HG03060 (cell line): ENCODE results near the gene PLEKHB2.
"Not testable (repeated sequence)": the region's sequence is repeated elsewhere in the genome, so short reads cannot be mapped to it uniquely, and the experiment has no call there.

Source experiments
- ATAC-seq: cut with Tn5 transposase; IDR thresholded peaks from one replicate; pipeline ENCODE4 v1.9.1; 2021; ENCODE audit warnings: low read depth, moderate number of reproducible peaks; ENCODE audit not compliant: unreplicated experiment

PLEKHB2 gene

DNA sequence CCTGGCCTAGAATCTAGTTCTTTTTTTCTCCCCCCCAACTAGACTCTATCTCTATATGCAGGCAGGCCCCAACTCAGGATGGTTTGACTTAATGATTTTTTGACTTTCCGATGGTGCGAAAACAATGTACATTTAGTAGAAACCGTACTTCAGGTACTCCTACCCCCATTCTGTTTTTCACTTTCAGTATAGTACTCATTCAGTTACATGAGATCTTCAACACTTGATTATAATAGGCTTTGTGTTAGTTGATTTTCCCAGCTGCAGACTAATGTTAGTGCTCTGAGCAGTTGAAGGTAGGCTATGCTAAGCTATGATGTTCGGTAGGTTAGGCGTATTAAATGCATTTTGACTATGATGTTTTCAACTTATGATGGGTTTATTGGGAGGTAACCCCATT is 37.7 kb downstream of the PLEKHB2 start:
- ATAC-seq = no peak

DNA sequence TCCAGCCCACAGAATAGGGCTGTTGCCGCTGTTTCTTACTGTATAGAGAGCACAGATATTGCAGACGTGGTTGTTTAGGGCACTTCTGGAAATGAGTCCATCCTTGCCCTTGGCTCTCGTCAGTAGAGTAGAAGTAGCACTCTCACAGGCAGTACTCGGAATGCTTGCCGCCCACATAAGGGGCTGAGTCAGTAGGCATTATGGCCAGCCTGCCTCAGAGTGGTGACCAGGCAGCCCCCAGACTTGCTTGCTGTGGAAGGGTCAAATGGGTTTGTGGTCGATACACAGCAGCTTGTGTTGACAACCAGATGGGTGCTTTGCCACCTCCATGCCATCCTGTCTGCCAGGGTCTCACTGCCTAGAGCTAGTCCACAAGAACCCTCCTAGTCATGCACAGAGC is 38.7 kb downstream of the PLEKHB2 start:
- ATAC-seq = no peak

DNA sequence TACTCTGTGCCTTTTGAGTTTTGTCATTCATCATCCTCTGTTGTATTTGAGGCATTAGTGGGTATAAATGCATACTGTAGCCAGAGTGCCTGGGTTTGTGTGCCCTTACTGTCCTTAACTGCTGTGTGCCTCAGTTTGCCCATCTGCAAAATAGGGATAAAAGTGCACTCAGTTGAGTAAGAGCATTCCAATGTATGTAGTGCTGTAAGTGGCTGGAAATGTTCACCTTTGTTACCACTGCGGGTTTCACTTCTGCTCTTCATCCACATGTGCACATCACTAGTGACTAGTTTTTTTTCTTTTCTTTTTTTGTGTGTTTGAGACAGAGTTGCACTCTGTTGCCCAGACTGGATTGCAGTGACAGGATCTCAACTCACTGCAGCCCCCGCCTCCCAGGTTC is 39.9 kb downstream of the PLEKHB2 start:
- no peak for ATAC-seq

DNA sequence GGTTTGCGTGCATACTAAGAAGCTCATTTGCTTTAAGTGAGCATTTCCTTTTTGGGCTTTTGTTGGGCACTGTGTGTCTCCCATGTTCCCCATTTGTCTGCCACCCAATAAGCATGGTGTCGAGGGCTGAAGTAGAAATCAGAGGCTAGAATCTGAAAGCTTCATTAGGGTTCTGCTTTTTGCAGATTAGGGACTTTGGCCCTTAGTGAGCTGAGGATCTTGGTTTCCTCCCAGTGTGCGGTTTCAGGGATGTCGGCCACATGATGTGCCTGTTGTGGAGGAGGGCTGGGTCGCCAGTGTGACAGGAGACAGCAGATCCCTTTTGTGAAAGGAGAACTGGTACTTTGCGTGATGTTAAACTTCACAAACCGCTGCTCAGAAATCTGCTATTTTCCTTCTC is 41.1 kb downstream of the PLEKHB2 start:
- no peak for ATAC-seq

DNA sequence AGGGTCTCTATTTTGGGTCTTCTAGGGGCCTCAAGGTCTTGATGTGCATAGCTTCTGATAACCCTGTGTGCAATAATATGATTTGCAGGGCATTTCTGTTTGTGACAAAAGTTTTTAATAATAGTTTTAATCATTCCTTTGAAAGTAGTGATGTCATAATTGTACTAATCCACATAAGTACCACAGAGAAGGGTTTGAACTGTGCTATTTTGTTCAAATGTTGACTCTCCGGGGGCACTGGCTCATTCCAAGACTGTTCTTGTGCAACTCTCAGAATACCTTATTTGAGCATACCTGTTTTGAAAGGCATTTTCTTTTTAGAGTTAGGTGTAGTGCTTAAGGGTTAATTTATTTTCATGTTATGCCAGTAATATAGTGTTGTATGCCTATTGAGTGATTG is 41.6 kb downstream of the PLEKHB2 start:
- ATAC-seq = no peak

DNA sequence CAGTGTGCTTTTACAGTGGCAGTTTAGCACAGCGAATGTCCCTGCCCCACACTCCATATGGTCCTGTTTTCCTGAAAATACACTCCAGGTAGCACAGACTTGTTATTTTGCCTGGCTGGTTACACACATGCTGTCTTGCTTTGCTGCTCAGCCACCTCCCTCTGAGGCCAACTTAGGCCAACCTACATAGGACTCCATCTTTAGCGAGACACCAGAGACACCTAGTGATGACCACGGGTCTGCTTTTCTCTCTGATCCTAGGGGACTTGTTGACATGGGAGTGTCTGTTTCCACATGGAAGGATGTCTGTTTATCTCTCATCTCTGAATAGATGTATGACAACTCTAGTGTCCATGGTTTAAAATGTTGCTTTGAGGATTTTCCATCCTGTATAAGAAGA is 43.3 kb downstream of the PLEKHB2 start:
- no peak for ATAC-seq

DNA sequence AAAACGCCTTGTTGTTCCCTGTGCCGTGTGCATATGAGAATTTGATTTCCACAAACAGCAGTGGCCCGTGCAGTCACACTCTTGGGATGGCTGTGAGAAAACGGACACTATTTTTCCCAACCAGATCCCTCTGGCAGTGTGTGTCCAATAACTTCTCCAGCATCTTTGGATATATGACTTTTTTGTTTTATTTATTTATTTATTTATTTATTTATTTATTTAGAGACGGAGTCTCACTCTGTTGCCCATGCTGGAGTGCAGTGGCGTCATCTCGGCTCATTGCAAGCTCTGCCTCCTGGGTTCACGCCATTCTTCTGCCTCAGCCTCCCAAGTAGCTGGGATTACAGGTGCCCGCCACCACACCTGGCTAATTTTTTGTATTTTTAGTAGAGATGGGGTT is 45.0 kb downstream of the PLEKHB2 start:
- ATAC-seq = not testable (repeated sequence)

DNA sequence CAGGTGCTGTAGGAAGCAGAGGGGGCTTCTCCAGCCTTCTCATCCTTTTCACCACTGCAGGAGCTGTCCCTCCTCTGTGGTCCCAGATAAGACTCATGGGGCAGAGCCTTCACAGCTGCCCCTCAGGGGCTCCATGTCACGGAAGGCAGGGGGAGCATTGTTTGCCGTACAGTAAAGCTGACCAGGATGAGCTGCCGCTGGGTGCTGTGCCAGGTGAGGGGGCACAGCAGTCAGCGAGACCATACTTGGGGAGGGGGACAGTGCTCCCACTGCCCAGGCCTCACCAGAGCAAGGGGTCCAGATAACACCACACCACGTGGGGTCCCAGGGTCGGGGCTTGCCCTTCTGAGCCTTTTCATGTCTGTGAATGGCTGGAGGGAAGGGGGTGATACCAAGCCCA is 46.3 kb downstream of the PLEKHB2 start:
- ATAC-seq = no peak

DNA sequence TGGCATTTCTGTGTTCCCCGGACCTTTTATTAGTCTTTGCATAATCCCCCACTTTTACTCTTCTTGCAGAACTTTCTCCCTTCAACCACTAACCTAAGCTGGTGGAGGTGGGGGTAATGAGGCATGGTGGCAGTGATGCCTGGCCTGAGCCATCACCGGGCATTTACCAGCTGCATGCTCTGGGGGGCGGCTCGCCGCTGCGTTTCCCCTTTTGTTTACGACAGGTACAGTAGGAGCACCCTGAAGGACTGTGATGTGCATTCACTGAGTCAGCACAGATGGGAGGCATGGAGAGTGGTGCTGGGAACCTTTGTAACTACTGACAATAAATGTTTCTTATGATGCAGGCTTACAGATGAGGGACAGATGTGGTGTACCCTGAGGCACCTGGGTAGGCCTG is 46.9 kb downstream of the PLEKHB2 start:
- no peak for ATAC-seq

DNA sequence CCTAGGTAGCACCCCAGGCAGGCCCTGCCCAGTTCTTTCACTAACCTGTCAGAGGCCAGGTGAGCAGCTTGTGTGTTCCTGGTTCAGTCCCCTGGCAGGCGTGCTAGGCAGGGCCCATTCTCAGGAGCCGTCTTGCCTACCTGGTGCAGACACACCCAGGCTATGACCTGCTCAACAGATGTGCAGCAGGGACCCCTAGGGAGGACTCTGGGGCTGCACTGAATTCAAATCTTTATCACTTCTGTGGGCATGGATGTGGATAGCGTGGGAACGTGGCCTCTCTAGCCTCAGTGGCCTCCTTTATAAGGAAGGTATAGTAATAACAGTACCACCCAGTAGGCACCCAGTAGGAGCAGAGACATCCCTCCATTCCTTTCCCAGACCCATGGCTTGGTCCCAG is 48.4 kb downstream of the PLEKHB2 start:
- no peak for ATAC-seq

DNA sequence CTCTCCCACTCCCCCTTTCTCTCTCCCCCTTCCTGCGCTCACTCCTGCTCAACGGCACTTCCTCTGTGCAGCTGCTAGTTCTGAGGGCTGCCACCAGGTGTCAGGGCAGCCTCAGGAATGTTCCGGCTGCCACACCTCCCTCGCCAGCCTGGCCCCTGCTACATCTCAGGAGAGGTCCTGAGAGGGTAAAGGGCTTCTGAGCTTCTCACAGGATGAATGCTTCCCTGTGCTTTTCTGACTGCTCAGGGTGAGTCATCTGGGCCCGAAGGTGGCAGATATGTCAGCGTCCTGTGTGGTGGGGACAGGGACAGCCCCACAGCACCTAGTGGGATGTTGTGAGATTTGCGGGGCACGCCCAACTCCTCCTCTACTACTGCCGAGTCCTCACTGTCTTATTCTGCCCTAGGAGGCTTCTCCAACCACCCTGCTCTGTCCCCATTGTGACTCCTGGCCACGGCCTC is 49.0 kb downstream of the PLEKHB2 start:
- peak; percentile 70 for ATAC-seq

DNA sequence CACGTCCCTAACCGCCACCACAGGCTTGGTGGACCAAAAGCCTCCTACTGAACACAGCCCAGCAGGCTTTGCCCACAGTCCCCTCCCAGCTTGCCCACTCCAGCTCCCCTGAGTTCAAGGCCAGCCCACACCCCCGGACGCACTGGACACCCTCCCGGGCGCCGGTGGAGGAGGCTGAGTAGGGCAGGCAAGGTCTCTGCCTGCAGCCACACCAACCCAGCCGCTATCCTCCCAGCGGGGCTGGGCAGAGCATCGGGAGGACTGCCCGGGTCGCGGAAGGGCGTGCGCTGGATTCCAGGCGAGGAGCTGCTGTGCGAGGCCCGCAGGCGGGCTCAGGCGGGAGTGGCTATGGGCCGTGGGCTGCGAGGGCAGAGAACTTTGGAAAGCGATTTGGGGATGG is 49.5 kb downstream of the PLEKHB2 start:
- no peak for ATAC-seq

DNA sequence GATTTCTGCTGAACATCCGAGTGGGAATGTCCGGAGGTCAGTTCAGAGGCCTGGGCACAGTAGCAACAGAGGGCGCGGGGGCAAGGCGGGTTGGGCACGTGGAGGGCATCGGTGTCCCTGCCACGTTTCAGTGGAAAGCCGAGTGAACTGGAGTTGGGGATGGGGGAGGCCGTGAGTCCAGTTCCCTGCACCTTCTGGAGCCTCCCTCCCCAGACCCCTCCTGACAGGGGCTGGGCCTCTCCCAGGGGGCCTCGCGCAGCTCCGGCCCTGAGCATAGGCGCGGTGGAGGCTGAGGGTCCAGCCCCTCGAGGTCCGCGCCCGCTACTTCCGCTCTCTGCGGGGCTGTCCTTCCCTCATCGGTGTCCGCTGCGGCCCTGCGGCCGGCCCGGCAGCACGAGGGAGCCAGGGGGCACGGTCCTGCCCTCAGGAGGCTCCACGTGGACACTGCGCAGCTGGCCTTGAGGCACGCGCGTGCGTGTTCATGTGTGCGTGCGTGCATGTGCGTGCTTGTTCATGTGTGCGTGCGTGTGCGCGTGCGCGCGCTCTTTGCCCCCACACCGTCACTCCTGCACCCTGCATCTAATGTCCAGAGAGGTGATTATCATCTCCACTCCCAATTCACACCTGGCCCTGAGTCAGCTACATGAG is 50.2 kb downstream of the PLEKHB2 start:
- ATAC-seq = no peak

DNA sequence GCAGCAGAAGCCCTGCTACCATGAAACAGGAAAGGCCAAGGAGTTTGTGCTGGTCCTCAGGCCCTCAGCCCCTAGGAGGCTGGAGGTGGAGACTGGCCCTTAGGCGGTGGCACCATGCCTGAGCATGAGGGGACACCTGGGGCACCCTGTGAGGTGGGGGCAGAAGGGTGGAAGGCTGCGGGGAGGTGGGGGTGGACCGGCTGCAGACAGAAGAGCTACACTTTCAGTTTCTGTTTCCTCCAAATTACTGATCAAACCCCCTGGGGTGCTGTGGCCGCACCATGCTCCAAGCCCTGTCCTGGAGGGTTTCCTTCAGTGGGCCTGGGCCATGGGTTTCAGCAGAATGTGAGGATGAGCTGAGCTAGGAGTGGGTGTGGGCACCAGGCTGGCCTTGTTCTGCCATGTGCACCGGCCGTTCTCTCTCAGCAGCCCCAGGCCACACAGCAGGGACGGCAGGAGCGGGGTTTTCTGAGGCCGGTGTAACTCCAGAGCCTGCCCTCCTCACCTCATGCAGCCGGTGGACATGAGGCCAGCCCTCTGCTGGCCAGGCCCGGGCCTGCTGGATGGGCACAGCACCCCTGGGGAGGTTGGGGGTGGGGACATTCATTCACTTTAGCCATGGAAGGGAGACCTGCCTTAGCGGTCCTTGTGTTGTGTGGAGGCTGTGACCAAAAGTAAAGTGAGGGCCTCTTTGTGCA is 51.5 kb downstream of the PLEKHB2 start:
- no peak for ATAC-seq

DNA sequence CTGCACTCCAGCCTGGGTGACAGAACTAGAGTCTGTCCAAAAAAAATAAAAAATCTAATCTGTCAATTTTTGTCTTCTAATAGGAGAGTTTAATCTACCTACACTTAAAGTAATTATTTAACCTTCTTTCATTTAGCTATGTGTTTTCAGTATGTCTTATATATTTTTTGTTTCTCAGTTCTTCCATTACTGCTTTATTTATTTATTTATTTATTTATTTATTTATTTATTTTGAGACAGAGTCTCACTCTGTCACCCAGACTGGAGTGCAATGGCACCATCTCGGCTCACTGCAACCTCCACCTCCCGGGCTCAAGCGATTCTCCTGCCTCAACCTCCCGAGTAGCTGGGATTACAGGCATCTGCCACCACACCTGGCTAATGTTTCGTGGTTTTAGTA is 60.4 kb downstream of the PLEKHB2 start:
- ATAC-seq = not testable (repeated sequence)

DNA sequence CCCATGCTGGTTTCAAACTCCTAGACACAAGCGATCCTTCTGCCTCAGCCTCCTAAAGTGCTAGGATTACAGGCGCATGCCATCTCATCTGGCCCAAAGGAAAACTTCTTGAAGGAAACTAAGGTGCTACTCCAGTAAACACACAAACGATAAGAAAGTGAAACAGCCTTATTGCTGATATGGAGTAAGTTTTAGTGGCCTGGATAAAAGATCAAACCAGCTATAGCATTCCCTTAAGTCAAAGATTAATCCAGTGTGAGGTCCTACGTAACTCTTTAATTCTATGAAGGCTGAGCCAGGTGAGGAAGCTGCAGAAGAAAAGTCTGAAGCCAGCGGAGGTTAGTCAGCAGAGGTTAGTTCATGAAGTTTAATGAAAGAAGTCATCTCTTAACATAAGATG is 63.4 kb downstream of the PLEKHB2 start:
- ATAC-seq = no peak

DNA sequence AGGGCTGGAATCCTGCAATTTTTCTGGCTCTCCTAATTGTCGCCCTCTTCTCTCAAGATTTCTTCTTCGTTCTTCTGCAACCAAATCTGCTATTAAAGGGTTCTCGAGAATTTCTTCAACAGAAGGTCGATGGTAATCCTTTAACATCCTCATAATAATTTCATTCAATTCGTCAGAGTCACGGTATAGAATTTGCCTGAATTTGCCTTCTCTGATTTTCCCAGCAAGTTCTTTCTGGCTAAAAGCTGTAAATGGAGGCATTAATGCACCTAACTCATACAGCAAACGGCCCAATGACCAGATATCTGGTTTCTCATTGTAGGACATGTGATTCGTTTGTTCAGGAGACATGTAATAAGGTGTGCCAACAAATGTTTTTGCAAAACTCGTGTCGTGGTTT is 72.9 kb downstream of the PLEKHB2 start:
- not testable (repeated sequence) for ATAC-seq

DNA sequence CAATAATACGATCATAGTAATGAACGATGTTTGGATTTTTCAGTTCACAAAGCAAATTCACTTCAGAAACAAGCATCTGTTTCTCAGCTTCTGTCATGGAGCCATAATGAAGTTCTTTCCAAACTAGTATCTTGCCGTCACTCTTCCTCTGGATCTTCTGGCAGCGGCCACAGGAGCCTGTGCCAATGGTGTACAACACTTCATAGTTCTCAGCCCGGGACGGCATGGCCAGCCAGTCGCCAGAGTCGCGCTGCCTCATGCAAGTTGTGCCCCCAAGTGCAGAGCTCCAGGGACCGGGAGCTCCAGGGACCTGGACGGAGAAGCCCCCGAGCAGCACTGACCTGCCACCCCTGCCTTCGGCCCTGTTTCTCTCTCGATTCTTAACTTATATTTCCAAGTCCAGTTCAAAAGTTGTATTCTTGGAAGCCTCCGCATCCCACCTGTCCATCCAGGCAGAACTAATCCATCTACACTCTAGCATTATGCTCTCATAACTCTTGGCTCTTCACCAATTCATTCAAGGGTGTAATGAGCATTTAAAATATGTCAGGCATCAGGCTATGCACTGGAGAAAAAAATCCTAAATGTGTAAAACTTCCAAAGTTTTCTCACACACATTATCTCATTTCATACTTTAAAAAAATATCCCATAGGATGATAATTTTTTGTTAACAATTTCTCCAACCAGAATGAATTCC is 73.7 kb downstream of the PLEKHB2 start:
- not testable (repeated sequence) for ATAC-seq

DNA sequence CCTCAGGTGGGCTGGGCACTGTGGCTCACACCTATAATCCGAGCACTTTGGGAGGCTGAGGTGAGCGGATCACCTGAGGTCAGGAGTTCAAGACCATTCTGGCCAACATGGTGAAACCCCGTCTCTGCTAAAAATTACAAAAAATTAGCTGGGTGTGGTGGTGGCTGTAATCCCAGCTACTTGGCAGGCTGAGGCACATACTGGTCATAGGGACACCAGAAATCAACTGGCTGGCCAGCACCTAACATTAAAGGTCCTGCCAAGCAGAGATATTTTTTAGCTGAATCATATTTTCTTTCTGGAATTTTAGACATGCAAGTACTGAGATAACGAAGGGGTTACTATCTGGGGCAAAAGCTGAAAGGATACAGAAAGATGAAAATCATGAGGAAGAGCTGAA is 76.3 kb downstream of the PLEKHB2 start:
- ATAC-seq = not testable (repeated sequence)

DNA sequence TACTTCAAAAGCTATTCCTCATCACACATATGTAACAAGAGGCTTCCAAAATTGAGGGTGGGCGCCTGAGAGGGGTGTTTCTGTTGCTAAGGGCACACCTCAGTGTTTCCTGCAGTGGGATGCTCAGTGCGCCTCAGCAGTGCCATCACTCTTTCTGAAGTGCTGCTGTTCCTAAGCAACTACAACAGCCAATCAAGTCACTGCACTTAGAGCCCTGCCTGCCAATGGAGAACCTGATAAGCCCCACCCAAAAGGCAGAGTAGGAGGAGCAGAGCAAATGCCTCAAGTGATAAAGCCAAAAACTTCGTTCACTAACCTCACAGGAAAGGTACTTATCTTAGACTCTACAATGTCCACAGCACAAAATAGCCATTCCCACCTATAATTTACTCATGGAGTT is 88.3 kb downstream of the PLEKHB2 start:
- not testable (repeated sequence) for ATAC-seq

DNA sequence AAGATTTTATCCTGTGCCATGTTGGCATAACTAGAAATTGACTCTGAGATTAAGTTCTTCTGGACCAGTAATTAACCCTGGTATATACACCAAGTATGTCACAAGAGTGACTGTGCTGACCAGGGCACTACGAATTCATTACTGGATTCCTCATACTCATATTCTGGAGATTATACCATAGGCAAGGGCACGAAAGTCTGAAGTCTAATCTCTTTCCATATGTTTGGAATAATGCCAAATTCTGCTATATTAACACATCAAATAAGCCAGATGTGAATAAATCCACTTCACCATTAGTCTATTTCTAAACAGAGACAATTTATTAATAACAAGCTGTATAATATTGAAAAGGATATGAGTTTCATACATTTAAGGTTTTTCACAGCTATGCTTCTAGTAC is 91.0 kb downstream of the PLEKHB2 start:
- ATAC-seq = not testable (repeated sequence)
